HEK293 (cell line): Measurements from ENCODE around the gene D2HGDH.

Source experiments
- CTCF ChIA-PET: fragments of 350-600 bp; formaldehyde crosslinking; extraction: SDS; loops from one replicate; lab custom pipeline; 2021; ENCODE audit warnings: antibody characterized with exemption; lab: Yijun Ruan, JAX
- POLR2A ChIA-PET: fragments of 300-600 bp; formaldehyde crosslinking; extraction: SDS; loops from one replicate; lab custom pipeline; 2020; ENCODE audit warnings: antibody characterized with exemption, inconsistent platforms; lab: Yijun Ruan, JAX
- H3K27ac ChIP-seq: fragments of 200-500 bp; sonication (Bioruptor generic); 2 replicates; pipeline ENCODE4 v1.5.1; 2014; ENCODE audit warnings: low read depth, low read length, control low read depth, inconsistent platforms; ENCODE audit errors: extremely low read depth
- H3K36me3 ChIP-seq, 2 experiments: fragments of 200-500 bp in 1 of 2; sonication (Bioruptor generic) in 1 of 2; 1 replicate in 1 of 2; 2 replicates in 1 of 2; pipeline ENCODE4 v1.5.1; 2014 to 2017; ENCODE audit warnings: inconsistent platforms in 2 of 2, low read length in 2 of 2; ENCODE audit not compliant: control insufficient read depth in 2 of 2, insufficient read depth in 1 of 2
- H3K4me1 ChIP-seq: fragments of 200-500 bp; sonication (Bioruptor generic); 2 replicates; pipeline ENCODE4 v1.5.1; 2014; ENCODE audit warnings: mild to moderate bottlenecking, low read length, inconsistent platforms; ENCODE audit not compliant: control insufficient read depth, insufficient read depth
- H3K4me3 ChIP-seq: 2 replicates; pipeline ENCODE4 v1.5.1; 2011; ENCODE audit warnings: low read depth, mild to moderate bottlenecking, control low read depth, low read length, moderate library complexity
- H3K9me3 ChIP-seq: fragments of 200-500 bp; sonication (Bioruptor generic); 2 replicates; pipeline ENCODE4 v1.5.1; 2014; ENCODE audit warnings: low read depth, low read length, inconsistent platforms; ENCODE audit not compliant: control insufficient read depth, insufficient read depth
- CTCF ChIP-seq: fragments of 450-650 bp; formaldehyde crosslinking; IDR thresholded peaks from 2 replicates; pipeline ENCODE4 v1.5.1; 2016; ENCODE audit warnings: missing biosample characterization, missing genetic modification characterization
- GFI1B ChIP-seq: fragments of 450-650 bp; formaldehyde crosslinking; IDR thresholded peaks from 2 replicates; pipeline ENCODE4 v1.5.1; 2016; ENCODE audit warnings: missing biosample characterization, missing genetic modification characterization
- KLF8 ChIP-seq: fragments of 450-650 bp; formaldehyde crosslinking; IDR thresholded peaks from 2 replicates; pipeline ENCODE4 v1.5.1; 2016; ENCODE audit warnings: missing biosample characterization, missing genetic modification characterization
- MEIS1 ChIP-seq: sonication (generic); formaldehyde crosslinking; IDR thresholded peaks from 2 replicates; pipeline ENCODE4 v1.8.1; 2022; ENCODE audit warnings: missing genetic modification reagents, mild to moderate bottlenecking, borderline replicate concordance
- SP2 ChIP-seq: fragments of 450-650 bp; formaldehyde crosslinking; IDR thresholded peaks from 2 replicates; pipeline ENCODE4 v1.5.1; 2016; ENCODE audit warnings: missing biosample characterization, missing genetic modification characterization
- YY2 ChIP-seq: fragments of 450-650 bp; formaldehyde crosslinking; IDR thresholded peaks from 2 replicates; pipeline ENCODE4 v1.5.1; 2016; ENCODE audit warnings: missing biosample characterization, missing genetic modification characterization
- ZBTB1 ChIP-seq: fragments of 450-650 bp; formaldehyde crosslinking; IDR thresholded peaks from 2 replicates; pipeline ENCODE4 v1.5.1; 2016; ENCODE audit warnings: missing biosample characterization, missing genetic modification characterization
- ZBTB7A ChIP-seq: fragments of 450-650 bp; formaldehyde crosslinking; IDR thresholded peaks from 2 replicates; pipeline ENCODE4 v1.5.1; 2016; ENCODE audit warnings: low read depth, missing biosample characterization, missing genetic modification characterization
- ZNF140 ChIP-seq: fragments of 450-650 bp; formaldehyde crosslinking; IDR thresholded peaks from 2 replicates; pipeline ENCODE4 v1.5.1; 2016; ENCODE audit warnings: missing biosample characterization, missing genetic modification characterization
- ZNF155 ChIP-seq: fragments of 450-650 bp; formaldehyde crosslinking; IDR thresholded peaks from 2 replicates; pipeline ENCODE4 v1.5.1; 2016; ENCODE audit warnings: missing biosample characterization, missing genetic modification characterization
- ZNF223 ChIP-seq: fragments of 450-650 bp; formaldehyde crosslinking; IDR thresholded peaks from 2 replicates; pipeline ENCODE4 v1.5.1; 2016; ENCODE audit warnings: missing biosample characterization, missing genetic modification characterization
- ZNF24 ChIP-seq: fragments of 450-650 bp; formaldehyde crosslinking; IDR thresholded peaks from 2 replicates; pipeline ENCODE4 v1.5.1; 2016; ENCODE audit warnings: missing biosample characterization, missing genetic modification characterization
- ZNF280D ChIP-seq: fragments of 450-650 bp; formaldehyde crosslinking; IDR thresholded peaks from 2 replicates; pipeline ENCODE4 v1.5.1; 2016; ENCODE audit warnings: missing biosample characterization, missing genetic modification characterization
- ZNF350 ChIP-seq: fragments of 450-650 bp; formaldehyde crosslinking; IDR thresholded peaks from 2 replicates; pipeline ENCODE4 v1.5.0; 2017; ENCODE audit warnings: missing biosample characterization, mild to moderate bottlenecking, missing genetic modification characterization
- ZNF423 ChIP-seq: fragments of 450-650 bp; formaldehyde crosslinking; IDR thresholded peaks from 2 replicates; pipeline ENCODE4 v1.5.1; 2016; ENCODE audit warnings: missing biosample characterization, missing genetic modification characterization
- ZNF501 ChIP-seq: fragments of 450-650 bp; formaldehyde crosslinking; IDR thresholded peaks from 2 replicates; pipeline ENCODE4 v1.5.1; 2016; ENCODE audit warnings: missing biosample characterization, missing genetic modification characterization
- ZNF549 ChIP-seq: fragments of 450-650 bp; IDR thresholded peaks from 2 replicates; pipeline ENCODE4 v1.5.1; 2018; ENCODE audit warnings: missing biosample characterization, missing genetic modification characterization, mild to moderate bottlenecking, inconsistent platforms, moderate library complexity
- ZNF571 ChIP-seq: fragments of 450-650 bp; formaldehyde crosslinking; IDR thresholded peaks from 2 replicates; pipeline ENCODE4 v1.5.0; 2017; ENCODE audit warnings: missing biosample characterization, missing genetic modification characterization
- ZNF580 ChIP-seq: fragments of 450-650 bp; formaldehyde crosslinking; IDR thresholded peaks from 2 replicates; pipeline ENCODE4 v1.5.1; 2016; ENCODE audit warnings: missing biosample characterization, missing genetic modification characterization
- ZNF621 ChIP-seq: fragments of 450-650 bp; formaldehyde crosslinking; IDR thresholded peaks from 2 replicates; pipeline ENCODE4 v1.5.1; 2017; ENCODE audit warnings: missing biosample characterization, missing genetic modification characterization
- ZNF639 ChIP-seq: fragments of 450-650 bp; formaldehyde crosslinking; IDR thresholded peaks from 2 replicates; pipeline ENCODE4 v1.5.1; 2016; ENCODE audit warnings: missing biosample characterization, missing genetic modification characterization
- ZSCAN18 ChIP-seq: fragments of 450-650 bp; formaldehyde crosslinking; IDR thresholded peaks from 2 replicates; pipeline ENCODE4 v1.5.1; 2016; ENCODE audit warnings: missing biosample characterization, missing genetic modification characterization
- ZSCAN30 ChIP-seq: fragments of 450-650 bp; IDR thresholded peaks from 2 replicates; pipeline ENCODE4 v1.5.1; 2018; ENCODE audit warnings: missing biosample characterization, mild to moderate bottlenecking, missing genetic modification characterization, moderate library complexity
- ZXDB ChIP-seq: fragments of 450-650 bp; formaldehyde crosslinking; IDR thresholded peaks from 2 replicates; pipeline ENCODE4 v1.5.1; 2016; ENCODE audit warnings: missing biosample characterization, missing genetic modification characterization

D2HGDH gene

GRCh38 chr2:241724259-241724974, 10.0 kb upstream of the D2HGDH start (continued):
- TF ChIP-seq ZSCAN18 (tag by site-specific recombination) (no peak), ZNF501 (tag by site-specific recombination) (no peak), ZNF549 (tag by site-specific recombination) (no peak), CTCF (tag by site-specific recombination) (0 out of 2 replicates have a peak, but pooled peaks have one; percentile 31), ZNF24 (no peak), ZNF140 (tag by site-specific recombination) (no peak), SP2 (tag by site-specific recombination) (no peak)

GRCh38 chr2:241724975-241725870, 9.2 kb upstream of the D2HGDH start:
- Histone ChIP-seq H3K9me3 (no peaks in the 10 kb centered on the region), H3K4me3 (no peak overlapping the region), H3K27ac (no peak overlapping the region), H3K36me3 (peaks cover 0 to 63% of the 10 kb centered on the region in 2 experiments; a peak in 1 of 3 replicates), H3K4me1 (no peaks in the 10 kb centered on the region)
- ChIA-PET CTCF (interaction anchor here (0.6 to 1.2 kb wide), 4 partner anchors 8 to 153 kb away, joined by 3 to 7 read pairs (median 4); no protein-coding TSS in a partner anchor), POLR2A (interaction anchor here (0.6 kb wide), 1 partner anchor 113 kb away, joined by 3 read pairs; no protein-coding TSS in a partner anchor)
- TF ChIP-seq ZNF280D (tag by site-specific recombination) (no peak), ZNF223 (tag by site-specific recombination) (no peak), ZNF549 (tag by site-specific recombination) (no peak), ZNF350 (tag by site-specific recombination) (no peak), YY2 (no peak), MEIS1 (no peak), ZNF155 (no peak), ZXDB (tag by site-specific recombination) (no peak), ZNF621 (no peak), ZBTB1 (tag by site-specific recombination) (no peak), ZSCAN30 (tag by site-specific recombination) (no peak), ZNF571 (tag by site-specific recombination) (no peak), ZNF639 (tag by site-specific recombination) (no peak), CTCF (tag by site-specific recombination) (no peak), ZNF423 (tag by site-specific recombination) (no peak), ZNF580 (no peak), GFI1B (tag by site-specific recombination) (no peak), KLF8 (tag by site-specific recombination) (no peak), ZBTB7A (no peak)
